Muscle of leg (tissue), 16 donors: Measurements from ENCODE around the gene TOMM20L. TPM values are rescaled to one million over a fixed set of nuclear protein-coding genes. Genes with fewer than 3 reads are reported as not detected.
A peak's percentile ranks its signal among the peaks of the same experiment; 100 is the strongest.
"Not testable (repeated sequence)": the region's sequence is repeated elsewhere in the genome, so short reads cannot be mapped to it uniquely, and the experiment has no call there.

Experiments
- DNase-seq: peaks from one replicate; pipeline ENCODE4 v3.0.0; 2013
- H3K27ac ChIP-seq: one replicate; pipeline ENCODE4 v1.5.1; 2013; ENCODE audit warnings: mild to moderate bottlenecking, low read length, control low read depth
- H3K27me3 ChIP-seq: one replicate; pipeline ENCODE4 v1.6.1; 2013; ENCODE audit warnings: low read length; ENCODE audit not compliant: control insufficient read depth, insufficient read depth
- H3K36me3 ChIP-seq: one replicate; pipeline ENCODE4 v1.6.1; 2013; ENCODE audit warnings: low read length; ENCODE audit not compliant: control insufficient read depth, insufficient read depth
- H3K4me1 ChIP-seq: one replicate; pipeline ENCODE4 v1.6.1; 2013; ENCODE audit warnings: low read length; ENCODE audit not compliant: control insufficient read depth, insufficient read depth
- H3K4me3 ChIP-seq: one replicate; pipeline ENCODE4 v1.5.1; 2013; ENCODE audit warnings: low read length, control low read depth
- H3K9me3 ChIP-seq: replicated peaks from 2 replicates; pipeline ENCODE4 v1.6.1; 2013; ENCODE audit warnings: low read depth, low read length; ENCODE audit not compliant: control insufficient read depth
- WGBS: methylation state at CpG from one replicate; pipeline ENCODE4 v1.1.5; 2013; ENCODE audit warnings: missing lambda C conversion rate; ENCODE audit not compliant: insufficient coverage; 5-methylcytosine and 5-hydroxymethylcytosine counted together
- long read RNA-seq, 11 donors: transcript quantifications; one replicate each; lab custom pipeline, GENCODE V29; 2026
- polyA plus RNA-seq, 8 donors: library from polyadenylated mRNA; unstranded; fragments of 120-200 nt; gene quantifications; one replicate each; pipeline versions ENCODE4 v1.2.1 to v1.2.3, GENCODE V29; 2013; ENCODE audit warnings: inconsistent platforms in 1 of 8, low replicate concordance in 1 of 8; ENCODE audit not compliant: insufficient read length in 8 of 8, insufficient read depth in 1 of 8
- total RNA-seq: library from RNA; stranded (reverse); fragments of 120-200 nt; gene quantifications from one replicate; pipeline ENCODE4 v1.2.4, GENCODE V29; 2013

Gene TOMM20L
- not detected for total RNA-seq
- polyA plus RNA-seq = under 1 TPM in 7 of 8 donors, not detected in 1; 0.44 to 0.90 (median 0.78) TPM
- long read RNA-seq, donor 1 = 0 reads
- long read RNA-seq, donor 2 = 0 reads
- long read RNA-seq, donor 3 = 0 reads
- long read RNA-seq, donor 4 = 0 reads
- long read RNA-seq, donor 5 = 0 reads
- long read RNA-seq, donor 6 = 0 reads
- long read RNA-seq, donor 7 = 0 reads
- long read RNA-seq, donor 8 = 0 reads
- long read RNA-seq, donor 9 = 0 reads
- long read RNA-seq, donor 10 = 0 reads
- long read RNA-seq, donor 11 = 0 reads

GRCh38 chr14:58395812-58396788 lies at the start of gene TOMM20L:
Gene TOMM20L, plus strand, starts transcription at chr14:58395930. Its CDS starts 28 bp downstream, at chr14:58395958.
- Histone ChIP-seq H3K4me3 (peak within 1 kb of the TSS; percentile 56), H3K4me1 (peaks cover 8% of the 10 kb centered on the region), H3K36me3 (no peaks in the 10 kb centered on the region), H3K27me3 (no peaks in the 10 kb centered on the region), H3K27ac (peak within 1 kb of the TSS; percentile 59), H3K9me3 (no peaks in the 10 kb centered on the region)
- peak; percentile 81 for DNase-seq
- 4% methylated on average over 72 of the region's 86 CpGs for WGBS

- peak; percentile 4 for DNase-seq
- Histone ChIP-seq H3K36me3 (peaks cover 28% of the 10 kb centered on the region), H3K4me1 (no peaks in the 10 kb centered on the region), H3K4me3 (no peak overlapping the region), H3K27me3 (no peaks in the 10 kb centered on the region), H3K9me3 (no peaks in the 10 kb centered on the region), H3K27ac (no peak overlapping the region)
- no CpG with 5 or more reads among the region's 4 CpGs for WGBS
Observed at GRCh38 chr14:58353516-58354299, 42.0 kb upstream of the TOMM20L start.

DNA sequence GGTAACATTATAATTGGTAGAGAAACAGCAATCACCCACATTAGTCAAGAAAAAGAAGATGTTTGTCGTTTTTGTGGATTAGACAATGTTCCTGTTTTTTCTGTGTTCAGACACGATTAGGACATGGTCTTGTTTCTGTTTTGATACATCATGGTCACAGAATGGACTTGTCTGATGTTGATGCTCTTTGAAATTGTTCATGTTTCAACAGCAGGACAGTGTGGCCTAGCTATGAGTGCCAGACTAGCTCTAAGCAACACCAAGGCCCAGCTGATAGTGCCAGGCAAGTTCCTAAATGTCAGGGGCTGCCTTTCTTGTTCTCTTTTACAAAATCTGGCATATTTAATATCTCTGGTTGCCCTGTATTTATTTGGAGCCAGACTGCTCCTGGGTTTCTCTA lies 40.9 kb upstream of the TOMM20L start:
- H3K27ac ChIP-seq = no peak overlapping the region
- no CpG with 5 or more reads among the region's 2 CpGs for WGBS
- DNase-seq = no peak
- H3K4me3 ChIP-seq = no peak overlapping the region
- H3K4me1 ChIP-seq = no peaks in the 10 kb centered on the region
- no peaks in the 10 kb centered on the region for H3K9me3 ChIP-seq
- H3K36me3 ChIP-seq = peaks cover 24% of the 10 kb centered on the region
- no peaks in the 10 kb centered on the region for H3K27me3 ChIP-seq

DNA sequence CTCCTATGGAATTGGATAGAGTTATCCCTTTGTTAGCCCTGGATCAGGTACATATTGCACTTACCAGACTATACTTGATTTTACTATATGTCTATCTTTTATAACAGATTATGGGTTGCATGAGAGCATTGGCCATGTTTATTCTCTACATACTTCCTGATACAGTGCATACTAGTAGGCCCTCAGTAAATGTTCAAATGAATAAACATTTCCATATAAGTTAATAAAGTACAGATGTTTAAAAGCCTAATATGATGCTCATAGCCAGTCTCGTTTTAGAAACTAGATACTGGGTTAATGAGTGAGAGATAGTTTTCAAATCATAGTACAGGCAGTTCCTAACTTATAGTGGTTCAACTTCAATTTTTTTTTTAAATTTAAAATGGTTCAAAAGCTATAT lies 39.5 kb upstream of the TOMM20L start:
- peaks cover 27% of the 10 kb centered on the region for H3K36me3 ChIP-seq
- H3K9me3 ChIP-seq = no peaks in the 10 kb centered on the region
- no peak overlapping the region for H3K4me3 ChIP-seq
- H3K27ac ChIP-seq = no peak overlapping the region
- H3K27me3 ChIP-seq = no peaks in the 10 kb centered on the region
- no peak for DNase-seq
- no peaks in the 10 kb centered on the region for H3K4me1 ChIP-seq
- WGBS = no CpG with 5 or more reads among the region's 1 CpG

GRCh38 chr14:58362272-58362671 lies 33.5 kb upstream of the TOMM20L start:
- H3K27me3 ChIP-seq, DNase-seq, H3K27ac ChIP-seq, H3K4me3 ChIP-seq, H3K4me1 ChIP-seq, H3K9me3 ChIP-seq: not testable (repeated sequence)
- no CpG with 5 or more reads among the region's 1 CpG for WGBS
- peaks cover 25% of the 10 kb centered on the region for H3K36me3 ChIP-seq

DNA sequence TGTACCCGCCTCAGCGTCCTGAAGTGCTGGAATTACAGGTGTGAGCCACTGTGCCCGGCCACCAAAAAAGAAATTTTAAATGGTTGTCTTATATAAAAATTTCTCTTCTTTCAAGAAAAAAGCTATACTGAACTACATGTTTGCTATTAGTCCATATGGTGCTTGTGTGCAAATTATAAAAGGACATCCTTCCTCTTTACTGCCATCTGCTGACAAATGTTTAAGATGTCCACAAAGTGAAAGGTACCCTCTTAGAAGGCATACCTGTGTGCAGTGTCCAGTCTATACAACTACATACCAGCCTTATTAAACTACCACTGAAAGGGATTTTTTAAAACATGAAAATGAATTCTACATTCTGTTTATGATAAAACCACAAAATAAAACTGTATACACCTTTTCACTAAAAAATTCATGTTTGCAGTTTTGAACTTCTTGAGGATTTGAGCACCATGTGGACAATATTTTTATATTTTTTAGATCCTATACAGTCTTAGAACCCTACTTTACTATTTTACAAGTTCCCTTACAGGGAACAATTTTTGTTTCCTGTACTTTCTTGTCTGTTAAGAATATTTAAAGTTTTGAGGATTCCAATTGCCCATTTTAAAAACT lies 32.8 kb upstream of the TOMM20L start:
- no peak overlapping the region for H3K27ac ChIP-seq
- no CpG with 5 or more reads among the region's 3 CpGs for WGBS
- no peaks in the 10 kb centered on the region for H3K9me3 ChIP-seq
- no peak overlapping the region for H3K4me3 ChIP-seq
- peak; percentile 24 for DNase-seq
- H3K27me3 ChIP-seq = no peaks in the 10 kb centered on the region
- H3K36me3 ChIP-seq = peaks cover 26% of the 10 kb centered on the region
- H3K4me1 ChIP-seq = no peaks in the 10 kb centered on the region

DNA sequence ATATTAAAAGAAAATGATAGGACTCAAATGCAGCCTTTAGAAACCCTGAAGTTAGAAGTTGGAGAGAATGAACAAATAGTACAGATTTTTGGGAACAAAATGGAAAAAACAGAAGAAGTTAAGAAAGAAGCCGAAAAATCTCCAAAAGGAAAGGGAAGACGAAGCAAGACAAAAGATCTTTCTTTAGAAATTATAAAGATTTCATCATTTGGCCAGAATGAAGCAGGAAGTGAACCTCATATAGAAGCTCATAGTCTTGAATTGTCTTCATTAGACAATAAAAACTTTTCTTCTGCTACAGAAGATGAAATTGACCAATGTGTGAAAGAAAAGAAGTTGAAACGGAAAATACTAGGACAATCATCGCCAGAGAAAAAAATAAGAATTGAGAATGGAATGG lies 31.4 kb upstream of the TOMM20L start:
- Histone ChIP-seq H3K9me3 (no peaks in the 10 kb centered on the region), H3K36me3 (peaks cover 29% of the 10 kb centered on the region), H3K27me3 (no peaks in the 10 kb centered on the region), H3K27ac (no peak overlapping the region), H3K4me3 (no peak overlapping the region), H3K4me1 (no peaks in the 10 kb centered on the region)
- no peak for DNase-seq
- 94% methylated on average over 2 of the region's 4 CpGs for WGBS

- no peaks in the 10 kb centered on the region for H3K4me1 ChIP-seq
- no peak overlapping the region for H3K4me3 ChIP-seq
- H3K36me3 ChIP-seq = peaks cover 33% of the 10 kb centered on the region
- WGBS = no CpG with 5 or more reads among the region's 3 CpGs
- H3K27me3 ChIP-seq = no peaks in the 10 kb centered on the region
- no peak overlapping the region for H3K27ac ChIP-seq
- no peak for DNase-seq
- no peaks in the 10 kb centered on the region for H3K9me3 ChIP-seq
Observed at GRCh38 chr14:58367296-58367695, 28.4 kb upstream of the TOMM20L start.

DNA sequence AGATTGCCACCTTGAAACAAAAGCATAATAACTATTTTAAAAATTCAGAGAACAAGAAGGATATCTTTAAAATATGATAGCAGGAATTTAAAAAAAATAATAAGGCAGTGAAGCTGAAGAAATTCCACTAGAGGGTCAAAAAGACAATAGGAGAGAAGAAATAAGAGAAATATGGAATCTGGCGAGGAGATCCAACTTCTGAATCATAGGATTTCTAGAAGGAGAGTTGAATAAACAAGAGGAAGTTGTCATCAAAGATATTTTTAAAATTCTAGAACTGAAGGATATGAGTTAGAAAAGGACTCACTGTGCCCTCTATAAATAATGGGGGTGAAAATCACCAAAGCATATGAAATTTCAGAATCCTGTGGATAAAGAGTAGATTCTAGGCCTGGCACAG lies 26.8 kb upstream of the TOMM20L start:
- Histone ChIP-seq H3K9me3 (no peaks in the 10 kb centered on the region), H3K36me3 (peaks cover 33% of the 10 kb centered on the region), H3K27me3 (no peaks in the 10 kb centered on the region), H3K4me3 (no peak overlapping the region), H3K27ac (no peak overlapping the region), H3K4me1 (no peaks in the 10 kb centered on the region)
- 86% methylated on average over 1 of the region's 1 CpG for WGBS
- no peak for DNase-seq
